ENCODE data around the gene ALK.

Gene ALK

GRCh38 chr2:29275186-29275585 lies 646.2 kb downstream of the ALK start:
- no peak for TF ChIP-seq CTCF (IDR thresholded peaks at IDR 0.05)
- H3K4me1 ChIP-seq (ENCODE audit: control insufficient read depth in 1 of 2, insufficient read depth in 1 of 2, low read depth in 1 of 2, low read length in 1 of 2) = no peaks in the 10 kb centered on the region

GRCh38 chr2:29273685-29274611 lies 647.4 kb downstream of the ALK start:
- TF ChIP-seq CTCF (IDR thresholded peaks at IDR 0.05) = no peak
- no peak overlapping the region for H3K27ac ChIP-seq

More at GRCh38 chr2:29275186-29275585, 646.2 kb downstream of the ALK start:
- no peaks in the 10 kb centered on the region for H3K36me3 ChIP-seq
- H3K4me3 ChIP-seq (ENCODE audit: low read depth in 1 of 2, low read length in 1 of 2) = no peak overlapping the region
- no peak overlapping the region for H3K27ac ChIP-seq
- H3K27me3 ChIP-seq = peaks cover 15% of the 10 kb centered on the region
- no peaks in the 10 kb centered on the region for H3K9me3 ChIP-seq

GRCh38 chr2:29273004-29273684 lies 648.2 kb downstream of the ALK start:
- no peaks in the 10 kb centered on the region for H3K9me3 ChIP-seq
- no peak overlapping the region for H3K4me3 ChIP-seq (ENCODE audit: low read depth in 1 of 2, low read length in 1 of 2)
- H3K27me3 ChIP-seq = peaks cover 15% of the 10 kb centered on the region
- no peak overlapping the region for H3K27ac ChIP-seq
- H3K4me1 ChIP-seq (ENCODE audit: control insufficient read depth in 1 of 2, insufficient read depth in 1 of 2, low read depth in 1 of 2, low read length in 1 of 2) = no peaks in the 10 kb centered on the region
- H3K36me3 ChIP-seq = no peaks in the 10 kb centered on the region
- TF ChIP-seq CTCF (IDR thresholded peaks at IDR 0.05) = no peak

More at GRCh38 chr2:29273685-29274611, 647.4 kb downstream of the ALK start:
- Histone ChIP-seq H3K4me1 (ENCODE audit: control insufficient read depth in 1 of 2, insufficient read depth in 1 of 2, low read depth in 1 of 2, low read length in 1 of 2) (no peaks in the 10 kb centered on the region), H3K4me3 (ENCODE audit: low read depth in 1 of 2, low read length in 1 of 2) (no peak overlapping the region), H3K27me3 (peaks cover 15% of the 10 kb centered on the region), H3K36me3 (no peaks in the 10 kb centered on the region), H3K9me3 (no peaks in the 10 kb centered on the region)

- Histone ChIP-seq H3K9me3 (no peaks in the 10 kb centered on the region), H3K27ac (no peak overlapping the region), H3K4me3 (ENCODE audit: low read depth in 1 of 2, low read length in 1 of 2) (no peak overlapping the region), H3K36me3 (no peaks in the 10 kb centered on the region), H3K27me3 (peaks cover 15% of the 10 kb centered on the region), H3K4me1 (ENCODE audit: control insufficient read depth in 1 of 2, insufficient read depth in 1 of 2, low read depth in 1 of 2, low read length in 1 of 2) (no peaks in the 10 kb centered on the region)
- TF ChIP-seq CTCF (IDR thresholded peaks at IDR 0.05) = no peak
These were observed 649.1 kb downstream of the ALK start for GRCh38 chr2:29272311-29272710.

GRCh38 chr2:29270701-29271121 lies 650.7 kb downstream of the ALK start:
- no peaks in the 10 kb centered on the region for H3K9me3 ChIP-seq
- H3K36me3 ChIP-seq = no peaks in the 10 kb centered on the region
- H3K4me3 ChIP-seq (ENCODE audit: low read depth in 1 of 2, low read length in 1 of 2) = no peak overlapping the region
- peaks cover 3% of the 10 kb centered on the region for H3K27me3 ChIP-seq
- no peaks in the 10 kb centered on the region for H3K4me1 ChIP-seq (ENCODE audit: control insufficient read depth in 1 of 2, insufficient read depth in 1 of 2, low read depth in 1 of 2, low read length in 1 of 2)
- no peak for TF ChIP-seq CTCF (IDR thresholded peaks at IDR 0.05)
- H3K27ac ChIP-seq = no peak overlapping the region
